ENCODE measurements around the gene UBA3.

GRCh38 chr3:69102384-69102783, 22.2 kb upstream of the UBA3 start:
- TF ChIP-seq CTCF (IDR thresholded peaks at IDR 0.05; ENCODE audit: low read length) (no peak), EZH2 (optimal IDR thresholded peaks at IDR 0.05; ENCODE audit: low read depth, low read length) (no peak)
